Omental fat pad (tissue), 4 donors: Measurements from ENCODE around the gene ZDHHC8. TPM values are rescaled to one million over a fixed set of nuclear protein-coding genes. Genes with fewer than 3 reads are reported as not detected.

Experiments used
- ATAC-seq: fragments of 150-250 bp; one replicate; pipeline ENCODE4 v1.9.1; 2016; ENCODE audit warnings: mild to moderate bottlenecking, moderate library complexity; ENCODE audit not compliant: low FRiP score
- DNase-seq: peaks from one replicate; pipeline ENCODE4 v3.0.0-alpha.2; 2019; ENCODE audit warnings: low spot score
- CTCF ChIP-seq, 3 donors: fragments of 450-650 bp; IDR thresholded peaks; one replicate each; pipeline ENCODE4 v1.5.1; 2016 to 2017; ENCODE audit warnings: antibody characterized with exemption in 3 of 3, mild to moderate bottlenecking in 3 of 3, moderate library complexity in 2 of 3
- total RNA-seq, 4 donors: library from RNA; depleted of rRNA; stranded (reverse); fragments of >200 nt; gene quantifications; one replicate each; pipeline ENCODE4 v1.1.0, GENCODE V29; 2016

Gene ZDHHC8
- total RNA-seq, 4 donors from 2014 or later: 9.5 to 23.3 (median 16.4) TPM

GRCh38 chr22:20173772-20174171, 42.2 kb downstream of the ZDHHC8 start:
- TF ChIP-seq CTCF (IDR thresholded peaks at IDR 0.05): no peak
- DNase-seq (no peak), ATAC-seq (no peak)

GRCh38 chr22:20174785-20175596, 43.4 kb downstream of the ZDHHC8 start:
- ATAC-seq (no peak), DNase-seq (no peak)
- no peak for TF ChIP-seq CTCF (IDR thresholded peaks at IDR 0.05)

- DNase-seq: no peak
- no peak for TF ChIP-seq CTCF (IDR thresholded peaks at IDR 0.05)
- ATAC-seq: no peak
These were observed 43.9 kb downstream of the ZDHHC8 start for GRCh38 chr22:20175597-20175900.

- ATAC-seq (no peak), DNase-seq (no peak)
- TF ChIP-seq CTCF (IDR thresholded peaks at IDR 0.05): no peak
These were observed 44.9 kb downstream of the ZDHHC8 start for GRCh38 chr22:20176421-20177085.

- no peak for ATAC-seq
- no peak for TF ChIP-seq CTCF (IDR thresholded peaks at IDR 0.05)
- DNase-seq: no peak
These were observed 45.8 kb downstream of the ZDHHC8 start for GRCh38 chr22:20177217-20177911.

- no peak for TF ChIP-seq CTCF (IDR thresholded peaks at IDR 0.05)
- ATAC-seq: no peak
- DNase-seq: no peak
These were observed 46.7 kb downstream of the ZDHHC8 start for GRCh38 chr22:20178075-20178914.
